HG02798 (cell line): ENCODE data around the gene FCN2.

Experiments
- ATAC-seq: cut with Tn5 transposase; IDR thresholded peaks from one replicate; pipeline ENCODE4 v1.9.1; 2021; ENCODE audit warnings: mild to moderate bottlenecking; ENCODE audit not compliant: unreplicated experiment, poor library complexity

FCN2 gene

GRCh38 chr9:134880484-134881312 is at the start of gene FCN2:
Gene FCN2, plus strand, starts transcription at chr9:134880810. Its CDS starts 12 bp downstream, at chr9:134880822.
- no peak for ATAC-seq

- ATAC-seq = no peak
Measured at GRCh38 chr9:134830926-134831720, 49.5 kb upstream of the FCN2 start.

DNA sequence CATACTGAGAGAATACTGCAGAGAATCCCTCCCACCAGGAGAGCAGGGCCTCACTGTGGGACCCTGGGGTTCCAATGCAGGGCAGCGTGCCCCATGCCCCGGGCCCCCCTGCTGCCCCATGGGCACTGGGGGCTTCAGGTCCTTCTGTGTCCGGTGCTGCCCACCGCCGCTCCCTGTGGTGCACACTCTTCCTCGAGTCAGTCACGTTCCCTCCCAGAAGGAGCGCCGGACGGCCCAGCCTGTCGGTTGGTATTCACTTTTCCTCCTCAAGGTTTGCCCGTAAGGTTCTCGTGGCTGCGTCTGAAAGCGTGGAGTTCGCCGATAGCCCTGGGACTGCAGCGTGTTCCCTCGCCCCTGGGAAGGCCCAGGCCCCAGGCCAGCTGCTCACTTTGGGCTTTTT is 48.1 kb upstream of the FCN2 start:
- no peak for ATAC-seq

DNA sequence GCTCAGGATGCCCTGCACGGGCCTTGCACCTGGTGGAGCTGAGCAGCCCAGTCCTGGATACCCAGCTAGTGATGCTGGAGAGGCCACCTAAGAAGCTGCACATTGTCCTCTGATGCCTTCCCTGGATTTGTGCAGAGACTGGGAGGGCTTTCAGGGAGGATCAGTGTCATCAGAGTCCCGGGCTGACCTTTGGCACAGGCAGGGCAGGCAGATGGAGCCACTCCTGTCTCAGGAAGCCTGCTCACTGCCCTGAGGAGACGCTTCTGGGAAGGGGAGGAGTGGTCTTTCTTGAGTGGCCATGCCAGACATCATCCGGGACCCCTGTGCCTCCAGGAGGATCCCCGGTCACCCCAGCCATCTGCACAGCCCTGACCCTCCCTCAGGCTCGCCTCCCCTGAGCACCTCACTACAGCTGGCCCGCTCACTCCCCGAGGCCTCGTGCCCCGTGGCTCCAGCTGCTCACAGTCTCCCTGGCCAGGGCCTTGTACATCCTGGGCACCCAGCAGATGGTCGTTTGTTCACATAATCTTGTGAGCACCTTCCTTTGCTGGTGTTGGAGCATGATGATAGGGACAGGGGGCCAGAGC is 47.2 kb upstream of the FCN2 start:
- ATAC-seq = no peak

DNA sequence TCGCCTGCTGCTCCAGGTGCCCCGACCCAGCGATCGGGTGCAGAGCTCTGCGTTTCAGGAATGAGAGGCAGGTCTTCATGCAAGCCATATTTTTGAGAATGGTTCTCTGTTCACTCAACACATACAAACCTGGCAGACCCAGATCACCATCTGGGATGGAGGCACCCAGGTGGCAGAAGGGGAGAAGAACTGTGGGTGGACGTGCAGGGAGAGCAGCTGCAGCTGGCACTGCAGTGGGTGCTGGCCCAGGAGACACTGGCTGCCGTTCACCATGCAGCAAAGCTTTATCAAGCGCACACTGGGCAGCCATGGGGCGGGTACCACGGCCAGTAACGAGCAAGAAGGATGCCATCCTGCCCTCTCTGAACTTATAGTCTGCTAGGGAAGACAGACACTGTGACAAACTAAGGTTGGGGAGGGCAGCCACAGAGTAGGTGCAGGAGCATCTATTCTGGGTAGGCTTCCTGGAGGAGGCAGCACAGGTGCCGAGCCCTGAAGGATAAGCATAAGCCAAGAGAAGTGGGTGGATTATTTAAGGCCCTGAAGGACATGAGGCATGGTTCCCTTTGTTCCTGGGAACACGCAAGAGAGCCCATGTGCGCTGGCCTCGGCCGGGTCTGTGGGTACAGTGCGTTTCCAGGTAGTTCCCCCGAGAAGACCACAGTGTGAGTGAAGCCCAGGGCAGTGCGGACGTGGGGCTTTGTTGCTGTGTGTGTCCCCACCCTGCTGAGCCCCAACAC is 46.2 kb upstream of the FCN2 start:
- ATAC-seq = no peak

- ATAC-seq = no peak
Measured at GRCh38 chr9:134834957-134835419, 45.6 kb upstream of the FCN2 start.

- no peak for ATAC-seq
Measured at GRCh38 chr9:134835448-134835847, 45.2 kb upstream of the FCN2 start.

GRCh38 chr9:134835987-134836386 is 44.6 kb upstream of the FCN2 start:
- ATAC-seq = no peak

- ATAC-seq = no peak
Measured at GRCh38 chr9:134836406-134836970, 44.1 kb upstream of the FCN2 start.

DNA sequence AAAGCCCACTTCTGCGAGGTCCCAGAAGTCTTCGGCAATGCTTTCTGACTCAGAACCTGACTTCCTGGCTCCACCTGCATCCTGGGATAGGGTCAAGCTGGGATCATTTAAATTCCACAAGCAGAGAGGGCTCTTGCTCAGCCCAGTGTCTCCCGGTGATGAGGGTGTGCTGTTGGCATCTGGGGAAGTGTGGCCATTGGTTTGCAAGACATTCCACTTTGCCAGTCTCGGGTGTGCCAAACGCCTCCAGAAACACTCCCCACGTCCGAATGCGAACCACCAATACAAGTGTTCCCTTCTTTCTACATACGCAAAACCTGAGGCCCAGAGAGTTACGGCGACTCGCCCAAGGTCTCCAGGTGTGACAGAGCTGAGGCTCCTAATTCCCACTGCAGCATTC is 43.1 kb upstream of the FCN2 start:
- ATAC-seq = no peak

DNA sequence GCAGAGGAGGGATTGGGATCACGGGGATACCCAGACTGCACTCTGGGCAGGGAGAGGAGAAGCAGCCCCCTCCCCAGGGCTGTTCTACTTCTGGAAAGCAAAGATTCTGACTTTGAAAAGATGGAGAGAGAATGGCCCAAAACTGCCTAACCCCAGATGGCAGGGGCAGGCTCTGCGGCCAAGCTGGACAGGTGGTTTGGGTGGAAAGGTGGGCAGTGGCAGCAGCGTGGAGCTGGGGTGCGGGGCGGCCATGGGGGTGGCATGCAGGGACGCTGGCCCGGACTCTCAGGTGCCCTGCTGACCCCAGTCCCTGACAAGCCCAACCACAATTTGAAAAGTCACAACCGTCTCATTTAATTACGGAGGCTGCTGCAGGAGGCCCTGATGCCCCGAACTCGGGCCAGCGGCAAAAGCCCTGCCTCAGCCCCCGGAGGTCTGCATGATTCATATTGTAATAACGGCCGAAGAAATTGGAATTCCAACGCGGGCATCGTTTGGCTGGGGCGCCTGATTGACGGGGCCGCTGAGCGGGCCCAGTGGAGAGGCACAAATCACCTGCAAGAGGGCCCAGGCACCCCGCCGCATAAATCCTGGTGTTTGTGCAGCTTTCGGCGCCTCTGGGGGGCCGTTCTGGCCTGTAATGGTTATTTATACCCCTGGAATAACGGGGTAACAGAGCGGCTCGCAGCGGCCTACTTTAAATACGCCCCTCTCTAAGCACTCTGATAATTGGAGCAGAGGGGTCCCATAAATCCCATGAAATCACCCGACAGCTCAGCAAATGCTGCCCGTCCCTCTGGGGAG is 41.8 kb upstream of the FCN2 start:
- ATAC-seq = no peak

GRCh38 chr9:134839455-134840125 is 41.0 kb upstream of the FCN2 start:
- no peak for ATAC-seq

DNA sequence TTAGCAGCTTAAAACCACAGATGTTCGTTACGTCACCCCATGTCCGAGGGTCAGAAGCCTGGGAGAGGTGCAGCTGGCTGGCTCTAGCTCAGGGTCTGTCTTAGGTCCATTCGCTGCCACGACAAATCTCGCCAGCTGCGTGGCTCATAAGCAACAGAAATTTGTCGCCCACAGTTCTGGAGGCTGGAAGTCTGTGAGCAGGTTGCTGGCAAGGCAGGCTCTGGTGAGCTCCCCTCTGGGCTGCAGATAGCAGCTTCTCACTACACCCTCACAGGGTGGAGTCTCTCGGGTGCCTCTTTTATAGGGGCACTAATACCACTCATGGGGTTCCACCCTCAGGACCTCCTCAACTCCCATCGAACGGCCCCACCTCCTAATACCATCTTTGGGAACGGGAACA is 40.1 kb upstream of the FCN2 start:
- no peak for ATAC-seq

DNA sequence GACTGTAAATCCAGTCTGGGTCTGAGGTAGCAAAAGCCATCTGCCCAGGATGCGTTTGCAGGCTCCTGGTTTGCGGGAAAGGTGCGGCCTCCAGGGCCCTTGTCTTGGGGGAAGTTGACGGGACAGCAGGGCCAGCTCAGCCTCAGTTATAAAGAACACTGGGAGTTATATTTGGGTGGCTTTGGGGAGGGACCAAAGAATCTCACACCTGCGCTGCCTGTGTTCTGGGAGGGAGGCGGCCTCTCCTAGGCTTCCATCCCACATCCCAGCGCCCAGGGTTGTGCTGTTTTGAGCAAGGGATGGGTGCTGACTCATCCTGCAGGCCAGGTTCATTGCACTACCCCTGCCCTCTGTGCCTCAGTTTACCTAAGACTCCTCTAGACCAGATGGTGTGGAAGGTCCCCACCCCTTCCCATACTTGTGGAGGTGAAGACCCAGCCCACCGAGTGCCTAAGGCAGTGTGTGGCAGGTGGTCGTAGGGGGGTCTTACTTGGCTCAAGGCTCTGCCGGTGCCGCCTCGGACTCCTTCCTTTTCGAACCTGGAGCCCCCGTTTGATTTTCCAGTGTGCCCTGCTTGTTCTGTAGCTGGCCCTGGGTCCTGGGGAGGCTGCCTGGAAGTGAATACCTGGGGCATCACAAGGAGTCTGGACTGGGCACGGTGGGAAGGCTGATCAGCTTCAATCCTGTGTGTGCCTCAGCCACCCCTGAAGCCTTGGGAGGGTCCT is 39.3 kb upstream of the FCN2 start:
- no peak for ATAC-seq

- no peak for ATAC-seq
Measured at GRCh38 chr9:134842321-134842720, 38.3 kb upstream of the FCN2 start.

DNA sequence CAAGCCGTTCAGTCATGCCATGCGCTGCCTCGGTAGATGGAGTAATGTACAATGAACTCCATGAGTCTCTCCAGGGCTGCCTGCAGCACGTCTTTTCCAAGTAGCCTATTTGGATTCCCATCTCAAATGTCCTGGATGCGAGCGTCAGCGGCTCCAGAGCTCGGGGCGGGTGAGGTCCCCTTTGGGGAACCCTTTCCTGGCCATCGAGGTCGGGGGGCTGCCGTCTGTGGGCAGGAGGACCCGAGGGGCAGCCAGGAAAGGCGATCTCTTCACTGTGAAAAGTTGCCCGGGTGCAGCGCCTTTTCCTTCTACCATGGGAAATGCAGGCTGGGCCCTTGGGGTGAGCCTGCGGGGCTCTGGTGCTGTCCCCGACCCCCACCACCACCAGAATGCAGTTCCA is 36.9 kb upstream of the FCN2 start:
- ATAC-seq = no peak

DNA sequence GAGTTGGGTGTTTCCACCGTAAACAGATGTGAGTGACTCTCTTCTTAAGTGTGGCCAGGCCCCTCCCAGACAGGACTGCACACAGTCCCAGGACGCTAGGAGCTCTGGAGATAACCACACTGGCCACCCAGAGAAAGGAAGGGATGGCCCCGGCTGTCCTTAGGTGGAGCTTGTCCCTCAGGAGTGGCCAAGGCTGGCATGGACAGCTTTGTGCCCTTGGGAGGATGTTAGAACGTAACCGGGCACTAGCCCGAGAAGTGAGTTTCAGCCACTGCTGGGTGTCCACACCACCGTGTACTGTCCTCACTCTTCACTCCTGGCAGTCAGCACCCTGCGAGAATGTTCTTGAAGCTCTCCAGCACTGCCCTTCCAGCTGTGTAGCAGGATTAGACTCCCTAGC is 35.8 kb upstream of the FCN2 start:
- no peak for ATAC-seq

DNA sequence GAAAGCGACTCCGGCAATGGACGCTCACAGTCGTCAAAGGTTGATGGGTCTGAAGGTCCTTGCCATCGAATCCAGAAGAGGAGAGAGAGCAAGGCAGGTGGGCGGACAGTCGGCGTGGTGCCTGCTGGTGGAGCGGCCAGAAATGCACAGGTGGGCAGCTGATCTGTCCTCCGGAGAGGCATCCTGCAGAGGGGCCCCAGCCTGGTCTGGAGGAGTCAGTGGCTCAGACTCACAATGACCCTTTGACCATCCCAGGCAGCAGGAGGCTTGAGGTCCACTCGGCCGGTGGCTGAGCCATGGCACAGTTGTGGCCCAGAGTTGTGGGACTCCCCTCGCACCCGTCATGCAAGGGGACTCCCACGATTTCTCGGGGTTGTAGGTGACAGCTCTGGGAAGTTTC is 34.4 kb upstream of the FCN2 start:
- ATAC-seq = no peak
